GM23248 (cell line): ENCODE data around the gene RYR3.

Experiments used
- EZH2 ChIP-seq: fragments of 200-600 bp; sonication (generic); IDR thresholded peaks from 2 replicates; pipeline ENCODE4 v1.6.1; 2018; ENCODE audit warnings: antibody characterized with exemption, mild to moderate bottlenecking; ENCODE audit not compliant: insufficient read depth, poor library complexity, severe bottlenecking
- EZH2phosphoT487 ChIP-seq: fragments of 200-600 bp; sonication (generic); IDR thresholded peaks from 2 replicates; pipeline ENCODE4 v1.6.1; 2018; ENCODE audit warnings: antibody characterized with exemption, moderate library complexity, mild to moderate bottlenecking, low read depth; ENCODE audit not compliant: insufficient read depth

DNA sequence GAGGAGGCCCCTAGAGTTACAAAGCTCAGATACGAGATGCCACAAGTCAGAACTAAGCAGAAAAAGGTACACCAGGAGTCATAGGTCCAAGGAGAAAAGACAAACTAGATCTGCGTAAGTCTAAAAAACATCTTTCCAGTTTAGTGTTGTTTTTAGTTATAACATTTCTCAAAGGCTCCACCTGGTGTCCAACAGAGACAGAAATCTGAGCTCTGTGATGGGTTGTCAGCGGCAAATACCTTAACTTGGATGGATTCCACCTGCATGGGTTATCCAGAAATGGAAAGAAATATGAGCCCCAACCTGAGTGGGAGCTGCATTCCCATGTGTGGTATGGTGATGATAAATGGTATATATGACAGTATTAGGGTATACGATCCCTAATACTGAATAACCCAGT is 418.9 kb downstream of the RYR3 start:
- TF ChIP-seq EZH2phosphoT487 (no peak), EZH2 (no peak)
